Spleen (tissue), 11 donors: ENCODE measurements around the gene RNF130. TPM values are rescaled to one million over a fixed set of nuclear protein-coding genes. Genes with fewer than 3 reads are reported as not detected.

Experiments
- DNase-seq: peaks from one replicate; pipeline ENCODE4 v3.0.0-alpha.2; 2020
- H3K27ac ChIP-seq, 8 donors: fragments of 200-600 bp; sonication (generic) in 7 of 8; 1 replicate in 4 of 8; 2 replicates in 4 of 8; pipeline versions ENCODE4 v1.5.0 to v1.8.0; 2016 to 2021; ENCODE audit warnings: inconsistent platforms in 4 of 8, mild to moderate bottlenecking in 4 of 8, moderate library complexity in 1 of 8
- H3K27me3 ChIP-seq, 7 donors: fragments of 200-600 bp; sonication (generic) in 6 of 7; replicated peaks in 1 of 7; 1 replicate in 4 of 7; 2 replicates in 3 of 7; pipeline versions ENCODE4 v1.5.0 to v1.8.0; 2016 to 2021; ENCODE audit warnings: inconsistent platforms in 3 of 7, mild to moderate bottlenecking in 1 of 7
- H3K36me3 ChIP-seq, 6 donors: fragments of 200-600 bp; sonication (generic) in 5 of 6; 1 replicate in 4 of 6; 2 replicates in 2 of 6; pipeline versions ENCODE4 v1.5.0 to v1.8.0; 2016 to 2021; ENCODE audit warnings: inconsistent platforms in 2 of 6
- H3K4me1 ChIP-seq, 6 donors: fragments of 200-600 bp; sonication (generic) in 5 of 6; 1 replicate in 3 of 6; 2 replicates in 3 of 6; pipeline versions ENCODE4 v1.5.0 to v1.8.0; 2016 to 2021; ENCODE audit warnings: inconsistent platforms in 3 of 6
- H3K4me3 ChIP-seq, 8 donors: fragments of 200-600 bp; sonication (generic) in 7 of 8; 1 replicate in 4 of 8; 2 replicates in 4 of 8; pipeline versions ENCODE4 v1.5.0 to v1.8.0; 2016 to 2021; ENCODE audit warnings: inconsistent platforms in 4 of 8, mild to moderate bottlenecking in 4 of 8, moderate library complexity in 2 of 8
- H3K9me3 ChIP-seq, 8 donors: fragments of 200-600 bp; sonication (generic) in 7 of 8; 1 replicate in 4 of 8; 2 replicates in 4 of 8; pipeline versions ENCODE4 v1.5.0 to v1.8.0; 2016 to 2021; ENCODE audit warnings: inconsistent platforms in 4 of 8
- POLR2A ChIP-seq, 3 donors: fragments of 450-650 bp; IDR thresholded peaks; one replicate each; pipeline ENCODE4 v1.5.1; 2017; ENCODE audit warnings: antibody characterized with exemption in 3 of 3, mild to moderate bottlenecking in 1 of 3
- POLR2AphosphoS5 ChIP-seq, 3 donors: sonication (generic); formaldehyde crosslinking; IDR thresholded peaks; one replicate each; pipeline ENCODE4 v1.5.1; 2017; ENCODE audit warnings: antibody characterized with exemption in 3 of 3
- WGBS, 5 donors: extraction: QIAGEN DNeasy Blood & Tissue Kit in 3 of 5; methylation state at CpG; one replicate each; pipeline versions ENCODE4 v1.1.5 to v1.1.7; 2013 to 2018; 5-methylcytosine and 5-hydroxymethylcytosine counted together
- intact Hi-C: fragments of 100-400 bp; cut with DNase I; formaldehyde crosslinking; loops from one replicate; pipeline ENCODE4 v1.15.0; 2023; ENCODE audit warnings: low total_unique reads
- polyA plus RNA-seq, 3 donors: library from polyadenylated mRNA; stranded (reverse); fragments of 200-250 nt; gene quantifications; one replicate each; pipeline ENCODE4 v1.2.1, GENCODE V29; 2013
- total RNA-seq, 7 donors: library from RNA; depleted of rRNA in 3 of 7; stranded (reverse); fragments of >200 nt in 3 of 7; fragmentation: NEBNext Ultra II Directional in 4 of 7; extraction: Animal tissue kit (Norgen Biotek cat#: 25700) in 4 of 7; gene quantifications; one replicate each; pipeline versions ENCODE4 v1.1.0 to v1.2.1, GENCODE V29; 2016 to 2021
- TF ChIP-seq, protein P1 (sequence below), 11 experiments: fragments of 200-600 bp in 7 of 11; fragments of 450-650 bp in 4 of 11; sonication (generic) in 4 of 11; IDR thresholded peaks in 8 of 11; conservative IDR thresholded peaks in 3 of 11; 1 replicate in 7 of 11; 2 replicates in 4 of 11; pipeline versions ENCODE4 v1.4.0 to v1.8.0; 2016 to 2021; ENCODE audit warnings: antibody characterized with exemption in 11 of 11, inconsistent platforms in 4 of 11, mild to moderate bottlenecking in 1 of 11
- donor health status: healthy with polysubstance abuse.
- donor health status: DM: no; HTN: no; CAD: no; lungs with moderate emphysema.
- donor health status: DM: no; HTN: no; CAD: no.
- donor health status: Bipolar disorder and iron deficiency.
- donor health status: healthy.
- donor health status: DM: no; HTN: no; CAD: no.
- donor health status: DM: yes; HTN: yes; CAD: no.

RNF130 gene
- total and polyA plus RNA-seq, 10 donors: 44.1 to 119 (median 82.7) TPM

DNA sequence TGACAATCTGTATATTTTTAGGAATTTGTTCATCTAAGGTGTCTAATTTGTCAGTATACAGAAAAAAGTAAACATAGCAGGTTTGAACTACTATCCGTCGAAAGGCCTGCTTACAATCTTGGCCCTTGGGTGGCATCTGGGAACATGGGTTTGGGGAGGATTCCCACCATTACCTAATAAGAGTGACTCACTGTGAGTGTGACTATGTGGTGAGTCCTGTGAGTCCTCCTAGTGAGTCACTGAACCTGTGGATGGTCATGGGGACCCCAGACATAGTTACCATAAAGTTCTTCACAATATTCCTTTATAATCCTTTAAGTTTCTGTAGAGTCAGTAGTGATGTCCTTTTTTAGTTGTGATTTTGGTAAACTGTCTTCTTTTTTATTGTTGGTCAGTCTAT, 37.0 kb downstream of the RNF130 start:
- no peak overlapping the region for H3K4me3 ChIP-seq
- H3K27me3 ChIP-seq: no peaks in the 10 kb centered on the region
- H3K4me1 ChIP-seq: no peaks in the 10 kb centered on the region
- intact Hi-C loops: no loop called here
- 96 to 100% (median 97%) methylated on average over 2 of the region's 2 CpGs for WGBS, 5 donors
- peaks cover 7 to 29% (median 21%) of the 10 kb centered on the region in 8 donors for H3K9me3 ChIP-seq
- H3K27ac ChIP-seq: no peak overlapping the region
- TF ChIP-seq POLR2AphosphoS5 (IDR thresholded peaks at IDR 0.05) (no peak), POLR2A (IDR thresholded peaks at IDR 0.05) (no peak)
- TF ChIP-seq, protein P1, sequence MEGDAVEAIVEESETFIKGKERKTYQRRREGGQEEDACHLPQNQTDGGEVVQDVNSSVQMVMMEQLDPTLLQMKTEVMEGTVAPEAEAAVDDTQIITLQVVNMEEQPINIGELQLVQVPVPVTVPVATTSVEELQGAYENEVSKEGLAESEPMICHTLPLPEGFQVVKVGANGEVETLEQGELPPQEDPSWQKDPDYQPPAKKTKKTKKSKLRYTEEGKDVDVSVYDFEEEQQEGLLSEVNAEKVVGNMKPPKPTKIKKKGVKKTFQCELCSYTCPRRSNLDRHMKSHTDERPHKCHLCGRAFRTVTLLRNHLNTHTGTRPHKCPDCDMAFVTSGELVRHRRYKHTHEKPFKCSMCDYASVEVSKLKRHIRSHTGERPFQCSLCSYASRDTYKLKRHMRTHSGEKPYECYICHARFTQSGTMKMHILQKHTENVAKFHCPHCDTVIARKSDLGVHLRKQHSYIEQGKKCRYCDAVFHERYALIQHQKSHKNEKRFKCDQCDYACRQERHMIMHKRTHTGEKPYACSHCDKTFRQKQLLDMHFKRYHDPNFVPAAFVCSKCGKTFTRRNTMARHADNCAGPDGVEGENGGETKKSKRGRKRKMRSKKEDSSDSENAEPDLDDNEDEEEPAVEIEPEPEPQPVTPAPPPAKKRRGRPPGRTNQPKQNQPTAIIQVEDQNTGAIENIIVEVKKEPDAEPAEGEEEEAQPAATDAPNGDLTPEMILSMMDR (IDR thresholded peaks at IDR 0.05 in 8 of 11, conservative IDR thresholded peaks at IDR 0.05 in 3 of 11): no peak
- no peak for DNase-seq
- peaks cover 0 to 80% (median 22%) of the 10 kb centered on the region in 6 donors for H3K36me3 ChIP-seq

DNA sequence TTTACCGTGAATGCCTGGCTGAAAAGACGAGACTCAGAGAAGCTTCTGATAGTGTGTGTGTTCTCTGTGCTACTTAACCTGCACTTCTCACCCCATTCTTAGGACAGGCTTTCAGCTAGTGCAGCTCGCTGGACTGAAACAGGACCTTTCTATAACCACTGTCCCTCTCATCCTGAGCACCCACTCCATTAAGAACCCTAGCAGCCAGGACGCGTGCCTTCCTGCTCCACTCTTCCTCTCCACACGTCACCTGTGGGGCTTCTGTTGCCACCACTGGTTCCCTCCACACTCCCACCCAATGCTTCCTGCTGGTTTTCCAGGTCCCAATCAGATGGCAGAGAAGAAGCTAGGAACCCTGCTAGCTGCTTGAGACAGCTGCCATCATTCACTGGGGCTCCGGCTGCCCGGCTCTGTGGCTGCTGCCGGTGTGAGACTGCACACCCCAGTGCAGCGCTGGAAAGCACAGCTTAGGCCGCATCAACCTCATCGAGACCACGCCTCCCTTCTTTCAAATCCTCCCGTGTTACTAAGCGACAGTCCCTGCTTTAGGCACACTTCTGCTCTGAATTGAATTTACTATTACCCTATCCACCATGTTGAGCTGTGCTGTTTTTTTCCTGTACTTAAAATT, 44.0 kb downstream of the RNF130 start:
- Histone ChIP-seq H3K27ac (peak overlapping the region in 3 of 8 donors; percentile 35 to 63 (median 46)), H3K9me3 (no peaks in the 10 kb centered on the region), H3K4me3 (no peak overlapping the region), H3K27me3 (no peaks in the 10 kb centered on the region), H3K36me3 (peaks cover 0 to 20% (median 0%) of the 10 kb centered on the region in 6 donors), H3K4me1 (peaks cover 0 to 30% (median 17%) of the 10 kb centered on the region in 6 donors)
- TF ChIP-seq, protein P1 (IDR thresholded peaks at IDR 0.05 in 8 of 11, conservative IDR thresholded peaks at IDR 0.05 in 3 of 11): no peak
- TF ChIP-seq POLR2AphosphoS5 (IDR thresholded peaks at IDR 0.05): no peak
- TF ChIP-seq POLR2A (IDR thresholded peaks at IDR 0.05): no peak
- 88 to 91% (median 90%) methylated on average over 15 of the region's 15 CpGs for WGBS, 5 donors
- intact Hi-C loops: no loop called here
- no peak for DNase-seq

DNA sequence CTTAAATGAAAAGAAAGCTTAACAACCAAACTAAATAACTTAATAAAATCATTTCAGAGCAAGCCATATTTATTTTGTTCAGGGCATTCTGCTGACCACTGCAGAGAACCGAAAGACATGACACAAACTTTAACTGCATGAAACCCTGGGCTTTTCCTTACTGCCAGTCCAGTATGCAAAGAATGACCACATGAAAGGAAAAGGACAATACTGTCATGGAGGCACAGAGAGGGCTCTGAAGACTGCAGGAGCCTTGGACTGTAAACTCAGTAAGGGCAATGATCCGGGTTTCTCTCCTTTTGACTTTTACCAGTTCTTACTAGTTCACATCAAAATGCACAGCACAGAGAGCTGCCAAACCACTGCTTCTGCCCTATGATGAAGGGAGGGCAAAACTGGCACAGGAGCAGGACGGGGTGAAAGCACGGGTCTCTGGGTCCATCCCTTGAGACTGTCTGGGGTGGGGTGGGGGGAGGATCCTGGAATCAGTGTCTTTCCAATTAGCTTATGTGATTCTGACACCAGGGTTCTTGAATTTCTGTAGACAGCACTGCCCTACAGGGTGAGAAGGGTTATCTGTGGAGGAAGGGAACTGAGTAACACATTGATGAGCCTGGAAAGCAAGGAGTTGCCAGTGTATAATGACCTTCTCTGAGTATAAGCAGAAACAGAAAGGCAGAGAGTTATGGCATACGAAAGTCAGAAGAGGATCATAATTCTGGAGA, 44.7 kb downstream of the RNF130 start:
- peaks cover 0 to 30% (median 17%) of the 10 kb centered on the region in 6 donors for H3K4me1 ChIP-seq
- no peak overlapping the region for H3K4me3 ChIP-seq
- 57 to 77% (median 67%) methylated on average over 5 of the region's 5 CpGs for WGBS, 5 donors
- no peak for DNase-seq
- H3K27ac ChIP-seq: peak overlapping the region in 7 of 8 donors; percentile 2 to 63 (median 46)
- intact Hi-C loops: no loop called here
- H3K9me3 ChIP-seq: no peaks in the 10 kb centered on the region
- TF ChIP-seq POLR2A (IDR thresholded peaks at IDR 0.05): no peak
- TF ChIP-seq POLR2AphosphoS5 (IDR thresholded peaks at IDR 0.05): no peak
- TF ChIP-seq, protein P1 (IDR thresholded peaks at IDR 0.05 in 8 of 11, conservative IDR thresholded peaks at IDR 0.05 in 3 of 11): no peak
- no peaks in the 10 kb centered on the region for H3K27me3 ChIP-seq
- H3K36me3 ChIP-seq: peaks cover 0 to 18% (median 0%) of the 10 kb centered on the region in 6 donors

DNA sequence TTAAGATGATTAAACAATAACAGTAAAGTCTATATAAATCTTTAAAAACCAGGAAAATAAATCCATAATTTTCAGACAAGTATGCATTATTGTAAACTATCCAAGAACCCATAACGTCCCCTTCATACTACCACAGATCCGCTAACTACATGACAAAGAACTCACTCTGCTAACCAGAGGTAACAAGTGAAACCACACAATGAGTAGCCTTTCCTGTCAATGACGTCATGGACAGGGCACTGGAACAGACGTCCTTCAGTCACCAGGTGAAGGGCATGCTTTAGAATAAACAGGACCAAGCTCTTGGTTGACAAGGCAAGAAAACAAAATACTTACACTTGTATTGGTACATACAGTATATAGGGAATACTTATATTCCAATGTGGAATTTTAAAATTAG, 45.2 kb downstream of the RNF130 start:
- Histone ChIP-seq H3K4me3 (no peak overlapping the region), H3K36me3 (peaks cover 0 to 22% (median 0%) of the 10 kb centered on the region in 6 donors), H3K4me1 (peaks cover 0 to 30% (median 17%) of the 10 kb centered on the region in 6 donors), H3K27ac (peak overlapping the region in 7 of 8 donors; percentile 2 to 63 (median 46)), H3K9me3 (no peaks in the 10 kb centered on the region), H3K27me3 (no peaks in the 10 kb centered on the region)
- intact Hi-C loops: no loop called here
- TF ChIP-seq POLR2AphosphoS5 (IDR thresholded peaks at IDR 0.05) (peak in 1 of 3 donors; percentile 67), POLR2A (IDR thresholded peaks at IDR 0.05) (no peak)
- WGBS, 5 donors: 31 to 54% (median 39%) methylated on average over 4 of the region's 4 CpGs
- DNase-seq: no peak
